Stimulated activated CD8-positive, alpha-beta memory T cell treated with anti-CD3 and anti-CD28 coated beads, Interleukin-15, amount 100 ng/mL, for 1 hour (primary cell): ENCODE measurements around the gene DNAAF1.
"Not testable (repeated sequence)": the region's sequence is repeated elsewhere in the genome, so short reads cannot be mapped to it uniquely, and the experiment has no call there.

ENCODE experiments used
- DNase-seq: peaks from one replicate; pipeline ENCODE4 v3.0.0-alpha.2; 2020; ENCODE audit warnings: low read depth

Gene DNAAF1

DNA sequence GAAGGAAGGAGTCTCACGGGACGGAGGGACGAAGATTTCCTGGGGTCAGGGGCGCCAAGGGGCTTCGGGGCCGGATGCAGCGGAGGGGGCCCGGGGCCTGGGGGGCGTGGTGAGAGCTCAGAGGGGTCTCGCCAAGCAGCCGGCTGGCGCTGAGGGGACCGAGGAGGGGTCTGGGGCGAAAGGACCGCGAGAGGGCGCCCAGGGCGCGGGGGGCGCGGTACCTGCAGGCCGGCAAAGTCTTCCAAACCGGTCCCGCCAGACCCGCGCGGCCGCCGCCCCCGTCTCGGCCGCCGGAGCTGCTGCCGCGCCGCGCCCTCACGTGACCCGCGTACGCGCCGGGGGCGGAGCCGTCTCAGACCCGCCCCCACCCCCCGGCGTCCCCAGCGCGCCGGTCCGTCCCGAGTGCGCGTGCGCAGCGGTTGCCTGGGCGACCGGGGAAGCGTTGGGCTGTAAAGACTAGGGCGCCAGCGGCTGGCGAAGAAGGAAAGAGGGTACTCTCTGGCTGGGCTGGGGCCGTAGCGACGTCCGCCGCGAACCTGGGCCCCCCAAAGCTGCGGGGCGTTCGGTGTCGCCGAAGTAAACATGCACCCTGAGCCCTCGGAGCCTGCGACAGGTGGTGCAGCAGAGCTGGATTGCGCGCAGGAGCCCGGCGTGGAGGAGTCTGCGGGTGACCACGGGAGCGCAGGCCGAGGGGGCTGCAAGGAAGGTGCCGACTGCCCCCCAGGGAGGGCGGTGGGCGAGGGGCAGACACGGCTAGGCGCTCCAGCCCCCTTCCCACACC, at the start of gene DNAAF1, which contains the start of gene HSDL1:
TSS of gene DNAAF1 (plus strand) at position 450 of the 781 bp plus-strand sequence. CDS start at position 583, 133 bp downstream.
TSS of gene HSDL1 (minus strand) at position 319 of the 781 bp plus-strand sequence. CDS start 13,856 bp downstream, outside the sequence.
- peak; percentile 88 for DNase-seq

- DNase-seq: no peak
These were observed 49.6 kb upstream of the DNAAF1 start for GRCh38 chr16:84095466-84095865.

GRCh38 chr16:84096447-84097005, 48.6 kb upstream of the DNAAF1 start:
- no peak for DNase-seq

DNA sequence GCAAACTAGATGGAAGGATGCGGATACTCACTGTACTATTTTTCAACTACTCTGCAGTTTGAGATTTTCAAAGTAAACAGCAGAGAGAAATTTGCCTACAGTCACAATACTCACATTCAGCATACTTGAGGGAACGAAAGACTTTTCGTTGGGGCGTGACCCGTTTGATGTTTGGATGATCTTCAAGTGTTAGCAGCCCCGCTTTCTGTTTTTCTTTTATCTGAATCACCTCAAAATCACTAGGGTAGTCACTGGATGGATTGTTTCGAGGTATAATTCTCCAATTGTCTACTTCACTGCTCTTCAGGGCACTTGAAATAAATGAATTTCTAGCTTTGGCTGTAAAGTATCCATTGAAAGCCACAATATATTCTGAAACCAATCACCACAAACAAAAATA, 46.2 kb upstream of the DNAAF1 start:
- DNase-seq: no peak

GRCh38 chr16:84103678-84104077, 41.4 kb upstream of the DNAAF1 start:
- no peak for DNase-seq

DNA sequence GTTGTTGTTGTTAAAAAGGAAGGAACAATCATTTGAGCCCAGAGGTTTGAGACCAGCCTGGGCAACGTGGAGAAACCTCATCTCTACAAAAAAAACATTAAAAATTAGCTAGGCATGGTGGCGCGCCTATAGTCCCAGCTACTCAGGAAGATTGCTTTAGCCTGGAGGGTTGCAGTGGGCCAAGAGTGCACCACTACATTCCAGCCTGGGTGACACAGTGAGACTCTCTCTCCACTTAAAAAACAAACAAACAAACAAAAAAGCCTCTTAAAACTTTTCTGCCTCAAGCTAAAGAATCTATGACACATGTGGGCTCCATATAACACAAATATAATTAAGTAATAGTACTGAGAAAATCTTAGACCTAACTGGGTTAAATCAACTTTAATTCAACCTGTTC, 40.9 kb upstream of the DNAAF1 start:
- DNase-seq: no peak

DNA sequence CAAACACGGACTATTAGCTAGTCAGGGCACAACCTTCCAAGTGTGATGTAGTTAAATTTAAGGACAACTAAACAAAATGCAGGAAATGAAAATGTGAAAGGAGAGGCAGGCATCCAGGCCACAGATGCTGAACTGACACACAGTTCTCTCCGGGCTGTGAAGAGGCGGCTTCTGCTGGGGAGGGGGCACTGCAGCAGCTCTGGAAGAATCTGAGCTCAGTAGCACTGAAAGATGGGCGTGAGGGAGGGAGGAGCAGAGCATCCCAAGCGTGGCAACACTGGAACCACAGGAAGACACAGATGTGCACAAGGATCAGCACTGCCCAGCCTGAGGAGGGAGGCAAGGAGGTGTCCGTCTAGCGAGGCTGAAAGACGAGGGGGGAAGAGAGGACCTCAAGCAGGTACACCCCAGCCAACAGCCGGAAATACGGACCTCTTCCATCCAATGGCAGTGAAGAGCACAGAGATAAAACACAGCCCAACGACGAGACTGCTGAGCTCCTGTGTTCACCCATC, 39.8 kb upstream of the DNAAF1 start:
- no peak for DNase-seq

- DNase-seq: no peak
These were observed 39.0 kb upstream of the DNAAF1 start for GRCh38 chr16:84105948-84106740.

DNA sequence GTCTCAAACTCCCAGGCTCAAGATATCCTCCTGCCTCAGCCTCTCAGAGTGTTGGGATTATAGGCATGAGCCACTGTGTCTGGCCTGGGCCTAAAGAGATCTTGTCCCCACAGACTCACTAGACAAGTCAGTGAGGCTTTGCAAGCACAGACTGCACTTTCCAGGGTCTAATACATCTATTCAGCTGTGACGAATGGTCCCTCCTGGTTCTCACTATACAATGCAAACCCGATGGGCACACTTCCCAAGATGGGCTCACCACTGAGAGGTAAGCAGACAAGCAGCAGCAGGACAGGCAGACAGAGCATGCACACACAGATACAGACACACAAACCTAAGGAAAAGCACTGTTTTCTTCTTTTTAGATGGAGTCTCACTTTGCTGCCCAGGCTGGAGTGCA, 37.2 kb upstream of the DNAAF1 start:
- DNase-seq: no peak

GRCh38 chr16:84109598-84110335, 35.3 kb upstream of the DNAAF1 start:
- no peak for DNase-seq

- no peak for DNase-seq
These were observed 34.6 kb upstream of the DNAAF1 start for GRCh38 chr16:84110527-84110926.

GRCh38 chr16:84111525-84111924, 33.6 kb upstream of the DNAAF1 start:
- DNase-seq: no peak

DNA sequence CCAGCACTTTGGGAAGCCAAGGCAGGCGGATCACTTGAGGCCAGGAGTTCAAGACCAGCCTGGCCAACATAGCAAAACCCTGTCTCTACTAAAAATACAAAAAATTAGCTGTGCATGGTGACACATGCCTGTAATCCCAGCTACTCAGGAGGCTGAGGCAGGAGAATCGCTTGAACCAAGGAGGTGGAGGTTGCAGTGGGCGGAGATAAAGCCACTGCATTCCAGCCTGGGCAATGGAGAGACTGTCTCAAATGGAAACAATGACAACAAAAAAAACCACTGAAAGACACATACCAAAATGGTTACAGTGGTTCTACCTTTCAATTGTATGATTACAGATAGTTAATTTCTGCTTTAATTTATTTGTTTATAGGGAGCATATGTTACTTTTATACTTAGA, 33.2 kb upstream of the DNAAF1 start:
- DNase-seq: not testable (repeated sequence)

DNA sequence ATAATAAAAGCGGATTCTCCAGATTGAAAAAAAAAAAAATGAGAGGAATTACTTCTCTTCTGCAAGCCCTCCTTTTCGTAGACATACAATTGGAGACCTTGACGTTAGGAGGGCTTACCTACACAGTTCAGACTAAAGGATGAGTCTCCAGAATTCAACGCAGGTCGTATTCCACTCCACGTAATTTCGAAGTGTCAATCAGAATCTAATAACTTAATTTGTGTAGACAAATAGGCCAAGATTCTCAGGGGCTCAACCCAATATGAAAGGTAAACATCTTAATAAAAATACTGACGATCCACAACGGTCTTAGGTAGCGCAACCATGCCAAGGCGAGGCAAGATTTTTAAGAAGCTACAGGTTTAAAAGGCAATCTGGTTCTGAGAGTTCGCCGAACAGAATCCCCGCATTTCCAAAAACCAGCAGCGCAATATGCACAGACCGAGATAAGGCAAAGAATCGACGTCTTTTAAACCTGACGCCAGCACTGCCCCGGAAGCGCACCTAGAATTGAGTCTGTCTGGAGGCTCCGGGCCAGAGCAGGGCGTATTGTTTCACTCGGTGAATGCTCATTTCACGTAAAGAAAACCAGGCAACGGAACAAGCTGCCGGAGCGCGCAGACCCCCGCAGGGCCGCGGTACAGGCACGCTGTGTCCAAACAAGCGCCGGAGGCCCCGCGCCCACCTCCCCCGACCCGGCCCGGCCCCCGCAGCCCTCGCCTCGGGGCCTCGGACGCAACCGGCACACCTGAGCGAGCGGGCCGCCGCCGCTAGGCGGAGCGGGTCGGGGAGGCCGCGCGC, 29.0 kb upstream of the DNAAF1 start:
- peak; percentile 29 for DNase-seq

DNA sequence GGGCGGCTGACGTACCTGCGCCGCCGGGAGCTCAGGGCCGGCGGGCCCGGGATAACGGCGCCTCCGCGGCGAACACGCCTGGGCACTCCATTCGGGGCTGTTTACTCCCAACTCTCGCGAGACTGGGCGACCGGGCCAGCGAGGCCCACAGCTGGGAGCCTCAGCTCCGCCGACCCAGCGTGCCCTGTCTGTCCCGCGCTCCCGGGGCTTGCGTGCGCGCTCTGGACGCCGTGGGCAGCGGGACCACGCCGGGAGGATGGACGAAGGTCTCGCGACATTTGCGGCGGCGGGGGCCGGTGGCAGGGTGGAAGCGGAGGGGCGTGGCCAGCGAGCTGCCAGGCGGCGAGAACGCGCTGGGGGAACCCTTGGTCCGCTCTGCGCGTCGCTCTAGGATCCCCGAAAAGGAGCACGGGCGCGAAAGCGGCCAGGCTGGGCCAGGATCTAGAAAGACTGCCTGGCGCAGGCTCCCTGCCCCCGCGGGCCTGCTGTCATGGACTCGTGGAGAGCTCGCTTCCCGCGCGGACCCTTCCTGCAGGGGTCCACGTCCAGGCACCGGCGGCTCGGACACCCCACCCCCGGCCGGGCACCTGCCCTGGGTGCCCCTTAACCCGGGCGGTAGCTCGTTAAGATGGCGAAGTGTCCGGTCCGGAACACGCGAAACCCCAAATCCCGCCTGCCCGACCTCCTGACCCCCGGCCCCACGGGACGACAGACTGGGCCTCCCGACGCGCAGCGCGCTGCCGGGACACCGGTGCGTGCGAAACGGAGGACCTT, 28.2 kb upstream of the DNAAF1 start, which contains the start of gene MBTPS1:
TSS of gene MBTPS1 (minus strand) at position 223 of the 774 bp plus-strand sequence. CDS start 15,159 bp downstream, outside the sequence.
- DNase-seq: peak; percentile 93

DNA sequence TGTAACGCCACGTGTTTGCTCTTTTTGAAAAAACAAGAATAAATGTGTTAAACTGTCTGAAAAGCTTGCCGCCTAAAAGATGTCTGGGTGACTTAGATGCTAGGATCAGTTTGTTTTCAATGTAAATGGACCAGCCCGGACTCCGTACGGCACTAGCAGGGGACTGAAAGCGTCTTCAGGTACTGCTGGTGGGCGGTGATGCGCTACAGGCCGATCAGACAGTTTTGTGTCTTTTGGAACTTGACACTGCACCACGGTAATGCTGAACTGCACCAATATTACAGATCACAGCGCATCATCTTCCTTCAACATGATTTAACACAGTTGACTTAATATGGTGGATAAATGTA, 27.6 kb upstream of the DNAAF1 start:
- DNase-seq: no peak

DNA sequence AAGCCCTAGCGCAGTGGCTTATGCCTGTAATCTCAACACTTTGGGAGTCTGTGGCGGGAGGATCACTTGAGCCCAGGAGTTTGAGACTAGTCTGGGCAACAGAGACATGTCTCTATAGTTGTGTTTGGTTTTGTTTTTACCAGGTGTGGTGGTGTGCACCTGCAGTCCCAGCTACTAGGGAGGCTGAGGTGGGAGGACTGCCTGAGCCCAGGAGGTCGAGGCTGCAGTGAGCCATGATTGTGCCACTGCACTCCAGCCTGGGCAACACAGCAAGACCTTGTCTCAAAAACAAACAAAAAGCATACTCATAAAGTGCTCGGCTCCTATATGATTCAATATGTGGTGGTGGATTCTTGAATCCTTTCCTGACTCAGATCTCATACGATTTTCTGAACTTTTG, 26.8 kb upstream of the DNAAF1 start:
- DNase-seq: not testable (repeated sequence)

DNA sequence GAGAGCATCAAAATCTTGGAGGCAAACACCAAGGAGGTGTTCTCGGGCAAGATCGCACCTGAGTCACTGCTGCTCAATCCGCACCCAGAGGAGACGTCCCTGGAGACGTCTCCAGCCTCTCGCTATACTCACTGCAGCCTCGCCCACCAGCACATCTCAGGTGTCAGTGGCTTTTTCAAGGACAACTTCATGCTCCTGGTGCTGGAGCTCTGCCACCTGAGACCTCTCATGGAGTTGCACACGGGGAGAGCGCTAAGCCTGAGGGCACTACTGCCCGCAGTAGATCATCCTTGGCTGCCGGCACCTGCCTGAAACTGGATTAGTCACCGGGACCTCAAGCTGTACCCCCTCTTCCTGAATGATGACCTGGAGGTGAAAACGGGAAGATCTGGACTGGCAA, 25.7 kb upstream of the DNAAF1 start:
- no peak for DNase-seq

- DNase-seq: no peak
These were observed 25.1 kb upstream of the DNAAF1 start for GRCh38 chr16:84120023-84120422.

- no peak for DNase-seq
These were observed 24.1 kb upstream of the DNAAF1 start for GRCh38 chr16:84121007-84121406.
